WTC11 (cell line): ENCODE measurements around the gene CCDC77. TPM values are rescaled to one million over a fixed set of nuclear protein-coding genes. Genes with fewer than 3 reads are reported as not detected.

ENCODE experiments used
- ATAC-seq: fragments of 200-7000 bp; cut with Tn5 transposase; 2 replicates; pipeline ENCODE4 v1.10.0; 2021; ENCODE audit warnings: mild to moderate bottlenecking, moderate library complexity
- CTCF ChIA-PET: fragments of 300-600 bp; sonication (Branson Sonifier 250); formaldehyde crosslinking; loops from one replicate; lab custom pipeline; 2021; ENCODE audit warnings: antibody characterized with exemption; lab: Charles Lee
- POLR2A ChIA-PET: fragments of 350-600 bp; sonication (Branson Sonifier 250); formaldehyde crosslinking; loops from one replicate; lab custom pipeline; 2021; ENCODE audit warnings: antibody characterized with exemption; lab: Charles Lee
- DNase-seq: peaks from one replicate; pipeline ENCODE4 v3.0.0; 2021; ENCODE audit warnings: low spot score
- H3K27ac Mint-ChIP-seq: 2 replicates; pipeline ENCODE4 v1.8.0; 2021; ENCODE audit warnings: mixed read lengths
- H3K27me3 Mint-ChIP-seq: 2 replicates; pipeline ENCODE4 v1.8.0; 2021; ENCODE audit warnings: low read depth, mild to moderate bottlenecking, moderate library complexity, mixed read lengths
- H3K36me3 Mint-ChIP-seq: 2 replicates; pipeline ENCODE4 v1.8.0; 2021; ENCODE audit warnings: mixed read lengths
- H3K4me1 Mint-ChIP-seq: 2 replicates; pipeline ENCODE4 v1.8.0; 2022; ENCODE audit warnings: mixed read lengths
- H3K4me3 Mint-ChIP-seq: 2 replicates; pipeline ENCODE4 v1.8.0; 2021; ENCODE audit warnings: mild to moderate bottlenecking, moderate library complexity, mixed read lengths
- H3K9me3 Mint-ChIP-seq: 2 replicates; pipeline ENCODE4 v1.8.0; 2021; ENCODE audit warnings: mixed read lengths
- ATF2 ChIP-seq: sonication (generic); formaldehyde crosslinking; IDR thresholded peaks from 2 replicates; pipeline ENCODE4 v1.8.1; 2022; ENCODE audit warnings: low read depth, missing genetic modification reagents, borderline replicate concordance
- CREB1 ChIP-seq: sonication (generic); formaldehyde crosslinking; IDR thresholded peaks from 2 replicates; pipeline ENCODE4 v1.8.0; 2023; ENCODE audit warnings: mild to moderate bottlenecking, missing genetic modification reagents
- GRHL2 ChIP-seq: fragments of 250-450 bp; sonication (Bioruptor Pico); IDR thresholded peaks from 2 replicates; pipeline ENCODE4 v1.8.0; 2022; ENCODE audit warnings: mild to moderate bottlenecking, moderate library complexity; ENCODE audit not compliant: insufficient replicate concordance, severe bottlenecking
- GTF2I ChIP-seq: fragments of 250-450 bp; sonication (Bioruptor Pico); conservative IDR thresholded peaks from 2 replicates; pipeline ENCODE4 v1.4.0; 2021; ENCODE audit warnings: mild to moderate bottlenecking
- IRF1 ChIP-seq: sonication (generic); formaldehyde crosslinking; IDR thresholded peaks from 2 replicates; pipeline ENCODE4 v1.8.0; 2023; ENCODE audit warnings: missing genetic modification reagents
- MAX ChIP-seq: sonication (generic); formaldehyde crosslinking; IDR thresholded peaks from 2 replicates; pipeline ENCODE4 v1.8.0; 2022; ENCODE audit warnings: mild to moderate bottlenecking, missing genetic modification reagents
- MYBL2 ChIP-seq: sonication (generic); formaldehyde crosslinking; IDR thresholded peaks from 2 replicates; pipeline ENCODE4 v1.8.1; 2023; ENCODE audit warnings: mild to moderate bottlenecking, moderate library complexity, missing genetic modification reagents
- NFATC4 ChIP-seq: fragments of 250-450 bp; sonication (Bioruptor Pico); IDR thresholded peaks from 2 replicates; pipeline ENCODE4 v1.9.0; 2021; ENCODE audit warnings: mild to moderate bottlenecking
- PRDM15 ChIP-seq: sonication (generic); formaldehyde crosslinking; IDR thresholded peaks from 2 replicates; pipeline ENCODE4 v1.8.0; 2022; ENCODE audit warnings: missing genetic modification reagents
- SMAD3 ChIP-seq: sonication (generic); formaldehyde crosslinking; IDR thresholded peaks from 2 replicates; pipeline ENCODE4 v1.8.0; 2022; ENCODE audit warnings: missing genetic modification reagents, mild to moderate bottlenecking, borderline replicate concordance
- SP1 ChIP-seq: sonication (generic); formaldehyde crosslinking; conservative IDR thresholded peaks from 2 replicates; pipeline ENCODE4 v1.8.1; 2022; ENCODE audit warnings: missing genetic modification reagents
- TEAD1 ChIP-seq: sonication (generic); formaldehyde crosslinking; IDR thresholded peaks from 2 replicates; pipeline ENCODE4 v1.8.0; 2022; ENCODE audit warnings: mild to moderate bottlenecking, missing genetic modification reagents
- TEAD4 ChIP-seq: sonication (generic); formaldehyde crosslinking; IDR thresholded peaks from 2 replicates; pipeline ENCODE4 v1.8.0; 2022; ENCODE audit warnings: mild to moderate bottlenecking, missing genetic modification reagents
- ZBTB43 ChIP-seq: sonication (generic); formaldehyde crosslinking; IDR thresholded peaks from 2 replicates; pipeline ENCODE4 v1.8.1; 2023; ENCODE audit warnings: mild to moderate bottlenecking, missing genetic modification reagents
- ZNF281 ChIP-seq: sonication (generic); formaldehyde crosslinking; IDR thresholded peaks from 2 replicates; pipeline ENCODE4 v1.8.0; 2023; ENCODE audit warnings: mild to moderate bottlenecking, missing genetic modification reagents
- ZNF396 ChIP-seq: fragments of 250-450 bp; sonication (Bioruptor Pico); IDR thresholded peaks from 2 replicates; pipeline ENCODE4 v1.8.0; 2021; ENCODE audit warnings: mild to moderate bottlenecking, moderate library complexity, borderline replicate concordance
- total RNA-seq: library from RNA; stranded (reverse); gene quantifications from 3 replicates; pipeline ENCODE4 v1.2.3, GENCODE V29; 2021

CCDC77 gene
- total RNA-seq, 1 experiment from 2014 or later, result 24.2 TPM

GRCh38 chr12:466039-466438 is 64.6 kb downstream of the CCDC77 start (continued):
- TF ChIP-seq NFATC4 (CRISPR knock-in tag), result no peak
- TF ChIP-seq IRF1 (CRISPR knock-in tag), result no peak
- TF ChIP-seq TEAD1 (CRISPR knock-in tag), result no peak
- no peak for TF ChIP-seq TEAD4 (CRISPR knock-in tag)
- no peak for TF ChIP-seq SP1
- no peak for TF ChIP-seq MYBL2 (CRISPR knock-in tag)

GRCh38 chr12:466762-467161 is 65.3 kb downstream of the CCDC77 start:
- peaks cover 7% of the 10 kb centered on the region for H3K4me1 Mint-ChIP-seq
- CTCF ChIA-PET, result no interaction called here

GRCh38 chr12:467591-467990 is 66.1 kb downstream of the CCDC77 start:
- Mint-ChIP-seq H3K27me3 (peaks cover 3% of the 10 kb centered on the region; the same call in 1 of the 2 replicates), H3K4me1 (peaks cover 6% of the 10 kb centered on the region), H3K36me3 (no peaks in the 10 kb centered on the region), H3K27ac (no peak overlapping the region), H3K4me3 (no peak overlapping the region), H3K9me3 (no peaks in the 10 kb centered on the region)
- ATAC-seq (no peak), DNase-seq (no peak)
- POLR2A ChIA-PET, result no interaction called here
- CTCF ChIA-PET, result no interaction called here
- no peak for TF ChIP-seq IRF1 (CRISPR knock-in tag)
- no peak for TF ChIP-seq SMAD3 (CRISPR knock-in tag)
- TF ChIP-seq ATF2, result no peak
- no peak for TF ChIP-seq GRHL2 (CRISPR knock-in tag)
- no peak for TF ChIP-seq MAX (CRISPR knock-in tag)
- TF ChIP-seq ZBTB43 (CRISPR knock-in tag), result no peak

More at GRCh38 chr12:466762-467161, 65.3 kb downstream of the CCDC77 start:
- POLR2A ChIA-PET, result no interaction called here
- ATAC-seq, result no peak
- no peaks in the 10 kb centered on the region for H3K9me3 Mint-ChIP-seq
- no peak overlapping the region for H3K27ac Mint-ChIP-seq
- no peak for DNase-seq
- H3K27me3 Mint-ChIP-seq, result peaks cover 12% of the 10 kb centered on the region
- TF ChIP-seq ZNF396 (CRISPR knock-in tag), result no peak
- no peak for TF ChIP-seq CREB1 (CRISPR knock-in tag)
- TF ChIP-seq GTF2I, result no peak
- TF ChIP-seq PRDM15, result no peak
- no peak for TF ChIP-seq ZNF281
- H3K4me3 Mint-ChIP-seq, result no peak overlapping the region
- no peaks in the 10 kb centered on the region for H3K36me3 Mint-ChIP-seq
